OCI-M1 (cell line): ENCODE measurements around the gene KRTAP4-7.
"Not testable (repeated sequence)": the region's sequence is repeated elsewhere in the genome, so short reads cannot be mapped to it uniquely, and the experiment has no call there.

Experiments used
- DNase-seq: peaks from one replicate; lab custom pipeline; 2025; lab: John Stamatoyannopoulos, UW

KRTAP4-7 gene

DNA sequence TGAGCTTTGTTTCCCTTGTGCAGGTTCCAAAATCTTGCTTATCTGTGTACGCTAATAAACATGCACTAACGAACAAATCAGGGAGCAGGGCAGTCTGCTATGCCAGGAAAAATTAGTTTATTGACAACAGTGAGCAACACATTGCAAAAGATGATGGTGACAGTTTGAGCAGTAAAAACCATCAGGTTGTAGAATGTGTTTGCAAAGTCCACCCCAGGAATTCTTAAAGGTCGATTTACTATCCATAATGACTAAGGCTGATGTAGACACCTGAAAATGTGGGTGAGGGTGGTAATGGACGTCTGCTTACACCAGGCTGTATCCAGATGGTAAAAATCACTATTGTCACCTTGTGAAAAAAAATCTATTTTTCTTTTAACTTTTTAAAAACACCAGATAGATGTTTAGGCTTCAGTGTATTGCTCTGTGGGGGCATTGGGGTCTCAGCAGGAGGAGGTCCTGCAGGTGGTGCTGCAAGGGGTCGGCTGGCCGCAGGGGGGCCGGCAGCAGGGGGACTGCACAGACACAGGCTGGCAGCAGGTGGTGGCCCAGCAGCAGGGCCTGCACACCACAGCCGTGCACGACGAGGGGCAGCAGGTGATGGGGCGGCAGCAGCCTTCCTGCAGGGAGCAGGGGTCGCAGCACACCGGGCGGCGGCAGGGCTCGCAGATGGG, 18.8 kb upstream of the KRTAP4-7 start:
- DNase-seq: peak; percentile 9

DNA sequence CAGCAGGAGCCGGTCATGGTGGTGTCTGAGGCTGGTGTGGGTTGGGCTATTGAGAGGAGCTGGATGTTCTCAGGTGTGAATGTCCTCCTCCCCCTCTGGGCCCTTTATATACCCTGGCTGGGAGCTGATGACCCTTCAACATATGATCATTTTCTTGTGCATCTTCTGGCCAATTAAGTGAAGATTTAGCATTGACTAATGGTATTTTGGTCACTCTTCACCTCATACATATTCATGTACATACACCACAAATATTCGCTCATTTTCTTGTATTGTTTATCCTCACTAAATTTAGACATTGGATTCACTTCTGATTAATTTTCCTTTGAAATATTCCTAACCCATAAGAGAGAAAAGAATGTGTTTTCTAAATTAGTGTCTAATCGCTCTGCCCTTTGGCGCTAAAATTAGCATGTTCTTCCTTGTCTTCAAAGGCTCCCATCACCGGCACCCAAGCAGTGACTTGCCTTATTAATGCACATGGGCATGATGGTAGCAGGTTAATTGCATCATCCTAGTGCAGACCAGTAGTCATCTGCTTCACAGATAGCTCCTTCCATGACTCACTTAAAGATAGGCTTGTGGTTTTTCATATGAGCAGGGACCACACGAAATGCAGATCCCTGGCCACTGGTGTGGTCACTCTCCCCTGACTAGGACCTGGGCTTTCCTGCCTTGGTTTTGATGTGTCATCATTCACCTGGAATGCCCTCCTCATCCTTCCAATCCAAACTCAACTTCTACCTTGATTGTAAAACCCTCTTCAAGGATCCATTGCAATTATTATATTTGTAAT, 17.9 kb upstream of the KRTAP4-7 start, which contains the start of gene KRTAP2-4:
Gene KRTAP2-4 (minus strand): TSS at position 51 of the 796 bp plus-strand sequence. CDS start 34 bp downstream, at position 17.
- peak; percentile 91 for DNase-seq

DNA sequence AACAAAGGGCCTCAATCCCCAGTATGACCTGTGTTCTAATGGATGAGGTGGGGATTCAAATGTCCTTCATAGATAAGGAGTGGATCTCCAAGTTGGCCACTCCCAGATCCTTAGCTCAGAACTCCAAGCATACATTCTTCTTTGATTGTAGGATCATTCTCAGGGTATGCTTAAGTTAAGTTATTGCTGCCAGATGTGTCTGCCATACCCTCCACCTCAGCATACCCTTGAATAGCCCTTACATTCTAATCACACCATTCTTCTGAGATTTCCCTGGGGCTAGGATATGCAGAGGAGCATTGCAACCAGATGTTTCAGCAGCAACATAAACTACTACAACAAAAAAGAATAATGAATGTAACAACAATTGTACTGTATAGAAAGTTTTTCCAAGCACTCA, 16.7 kb upstream of the KRTAP4-7 start:
- DNase-seq: no peak

DNA sequence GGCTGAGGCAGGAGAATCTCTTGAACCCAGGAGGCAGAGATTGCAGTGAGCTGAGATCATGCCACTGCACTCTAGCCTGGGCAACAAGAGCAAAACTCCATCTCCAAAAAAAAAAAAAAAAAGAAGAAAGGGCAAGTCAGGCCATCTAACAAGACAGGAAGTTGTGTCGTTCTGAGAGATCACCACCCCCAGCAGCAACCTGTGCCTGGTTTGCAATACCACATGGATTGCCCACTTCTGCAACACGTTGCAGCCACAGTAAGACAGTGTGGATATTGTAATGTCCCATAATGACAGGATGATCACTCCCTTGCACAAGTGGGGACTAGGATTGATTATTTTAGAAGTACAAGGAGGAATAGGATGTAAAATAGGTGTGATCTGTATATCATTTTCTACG, 14.9 kb upstream of the KRTAP4-7 start:
- DNase-seq: no peak

DNA sequence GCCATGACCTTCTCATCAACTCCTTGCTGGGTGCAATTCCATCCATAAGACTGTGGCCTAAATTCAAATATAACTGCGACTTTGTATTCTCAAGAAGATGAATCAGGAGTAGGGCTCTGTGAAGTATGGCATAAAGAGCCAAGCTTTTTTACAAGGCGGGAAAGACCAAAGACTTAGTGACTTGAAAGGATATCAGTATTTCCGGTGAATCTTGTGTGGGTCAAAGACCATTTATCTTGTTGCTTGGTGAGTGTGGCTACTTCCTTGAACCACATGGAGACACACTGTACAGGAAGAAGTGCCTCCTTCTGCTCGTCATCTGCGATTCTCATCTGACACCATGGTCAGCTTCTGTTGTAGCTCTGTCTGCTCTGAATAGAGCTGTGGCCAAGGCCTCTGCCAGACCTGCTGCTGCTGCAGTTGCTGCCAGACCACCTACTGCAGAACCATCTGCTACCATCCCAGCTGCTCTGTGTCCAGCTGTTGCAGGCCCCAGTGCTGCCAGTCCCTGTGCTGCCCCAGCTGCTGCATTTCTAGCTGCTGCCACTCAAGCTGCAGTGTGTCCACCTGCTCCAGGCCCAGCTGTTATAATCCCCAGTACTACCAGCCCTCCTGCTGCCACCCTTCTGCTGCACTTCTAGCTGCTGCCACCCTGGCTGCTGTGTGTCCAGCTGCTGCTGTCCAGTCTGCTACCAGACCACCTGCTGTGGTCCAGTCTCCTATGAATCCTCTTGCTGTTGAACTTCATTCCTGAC, 12.2 kb upstream of the KRTAP4-7 start:
- DNase-seq: no peak

DNA sequence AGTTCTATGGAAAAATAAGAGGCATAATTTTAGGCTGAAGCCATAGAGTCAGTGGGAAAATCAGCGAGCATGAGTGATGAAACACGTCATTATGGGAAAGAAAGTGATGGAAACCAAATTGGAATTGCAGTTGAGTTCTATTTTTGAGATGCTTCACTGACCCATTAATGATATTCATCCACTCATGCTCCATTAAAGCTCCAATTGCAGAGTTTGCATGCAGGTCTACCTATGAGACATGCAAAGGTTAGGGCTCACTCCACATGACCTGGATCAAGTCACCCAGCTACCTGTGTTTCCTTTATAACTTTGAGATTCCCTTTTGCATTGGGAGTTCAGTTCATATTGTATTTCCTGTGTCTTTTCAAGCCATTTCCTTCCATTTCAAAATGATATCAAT, 10.3 kb upstream of the KRTAP4-7 start:
- DNase-seq: no peak

DNA sequence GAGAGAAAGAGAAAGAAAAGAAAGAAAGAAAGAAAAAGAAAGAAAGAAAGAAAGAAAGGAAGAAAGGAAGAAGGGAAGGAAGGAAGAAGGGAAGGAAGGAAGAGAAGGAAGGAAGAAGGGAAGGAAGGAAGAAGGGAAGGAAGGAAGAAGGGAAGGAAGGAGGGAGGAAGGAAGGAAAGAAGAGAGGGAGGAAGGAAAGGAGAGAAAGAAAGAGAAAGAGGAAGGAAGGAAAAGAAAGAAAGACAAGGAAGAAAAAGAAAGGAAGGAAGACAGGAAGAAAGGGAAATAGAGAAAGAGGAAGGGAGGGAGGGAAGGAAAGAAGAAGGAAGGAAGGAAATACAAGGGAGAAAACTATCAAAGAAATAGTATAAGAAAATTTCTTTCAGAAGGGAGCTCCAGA, 7.2 kb upstream of the KRTAP4-7 start:
- no peak for DNase-seq

DNA sequence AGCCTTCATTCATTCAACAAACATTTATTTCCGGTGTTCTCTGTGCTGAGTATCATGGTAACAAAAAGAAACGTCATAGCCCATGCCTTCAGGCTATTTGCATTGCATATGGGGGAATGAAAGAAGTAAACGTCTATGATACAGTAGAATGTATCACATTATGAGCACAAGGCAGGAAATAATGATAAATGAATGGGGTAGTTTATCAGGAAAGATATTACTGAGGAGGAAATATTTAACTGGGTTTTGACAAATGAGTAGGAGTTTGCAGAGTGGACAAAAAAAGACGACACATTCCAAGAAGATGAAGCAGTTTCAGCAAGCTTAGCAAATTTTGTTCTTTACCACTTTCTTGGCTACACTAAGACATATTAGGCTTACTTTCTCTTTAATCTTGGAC, 1.3 kb upstream of the KRTAP4-7 start:
- no peak for DNase-seq

DNA sequence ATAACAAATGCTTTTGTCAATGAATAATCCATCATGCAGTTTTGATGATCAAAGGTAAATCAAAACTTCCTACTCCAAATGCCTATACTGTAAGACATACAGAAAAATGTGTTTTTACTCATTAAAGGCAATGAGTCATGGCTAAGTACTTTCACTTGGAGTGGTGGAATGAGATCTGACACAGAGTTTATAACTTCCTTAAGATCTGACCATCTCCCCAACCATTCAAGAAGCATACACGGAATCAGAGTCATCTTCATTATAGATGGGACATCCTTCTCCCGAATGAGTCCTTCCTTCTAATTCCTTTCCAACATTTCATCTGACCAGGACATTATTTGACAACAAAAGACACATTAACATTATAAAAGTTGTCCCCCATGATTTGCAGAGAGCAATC, 523 bp upstream of the KRTAP4-7 start:
- not testable (repeated sequence) for DNase-seq

DNA sequence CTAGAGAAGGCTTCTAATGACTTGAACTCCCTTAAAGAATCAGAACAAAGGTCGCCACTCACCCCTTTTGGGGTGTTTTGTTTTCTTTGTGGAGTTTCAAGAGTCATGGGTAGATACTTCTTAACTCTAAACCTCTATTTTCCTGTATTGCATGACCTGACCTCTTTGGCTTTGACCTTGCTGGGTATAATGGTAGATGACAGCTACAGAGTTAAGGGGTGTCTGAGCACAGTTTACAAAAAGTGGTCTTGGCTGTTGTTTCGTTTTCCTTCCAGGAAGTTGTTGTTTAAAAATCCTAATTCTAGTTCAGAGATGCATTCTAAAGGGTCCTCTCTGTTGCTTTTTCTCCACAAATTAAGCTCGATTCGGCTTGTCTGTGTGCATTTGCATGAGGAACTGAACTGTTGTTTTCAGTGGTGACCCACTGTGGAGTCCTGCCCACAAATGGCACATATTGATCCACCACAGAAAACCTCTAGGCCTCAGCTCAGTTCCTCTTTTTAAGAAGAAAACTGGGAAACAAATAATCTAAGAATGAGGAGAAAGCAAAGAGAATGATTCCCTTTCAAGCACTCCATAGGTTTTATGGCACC, 4.9 kb downstream of the KRTAP4-7 start:
- DNase-seq: not testable (repeated sequence)

DNA sequence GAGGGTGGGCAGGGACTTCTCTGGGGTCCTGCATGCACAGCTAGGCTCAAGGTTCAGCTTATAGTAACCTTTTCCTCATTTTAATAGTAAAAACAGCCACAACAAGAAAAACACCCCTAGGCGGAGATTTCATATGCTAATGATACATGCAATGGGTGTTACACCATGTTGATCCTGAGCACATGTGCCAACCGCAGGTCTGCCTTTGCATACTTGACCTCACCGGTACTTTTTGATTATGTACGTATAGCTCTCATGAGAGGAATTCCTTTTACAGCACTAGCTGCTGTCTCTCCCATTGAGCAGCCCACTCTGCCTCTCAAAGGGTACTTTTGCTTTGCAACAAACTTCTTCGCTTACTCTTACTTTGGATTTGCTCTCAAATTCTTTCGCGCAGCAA, 12.1 kb downstream of the KRTAP4-7 start:
- DNase-seq: no peak

DNA sequence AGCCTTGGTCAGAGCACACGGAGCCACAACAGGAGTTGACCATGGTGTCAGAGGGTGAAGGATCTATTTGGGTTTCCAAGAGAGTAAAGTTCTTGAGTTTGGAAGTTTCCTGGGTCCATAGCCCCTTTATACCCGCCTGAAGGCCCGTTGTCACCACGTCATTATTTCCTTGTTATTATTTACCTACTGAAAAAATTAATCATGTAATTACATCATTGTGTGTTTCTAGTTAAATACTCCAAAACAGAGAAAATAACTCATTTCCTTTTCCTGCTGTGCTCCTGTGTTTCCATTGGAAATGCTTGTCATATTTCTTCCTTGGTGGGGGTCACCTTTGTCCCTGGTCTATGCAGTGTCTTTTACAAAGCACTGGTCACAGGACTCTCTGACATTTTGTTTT, 14.1 kb downstream of the KRTAP4-7 start, which contains the start of gene KRTAP4-8:
Gene KRTAP4-8 (minus strand): TSS at position 101 of the 400 bp plus-strand sequence. CDS start 58 bp downstream, at position 43.
- no peak for DNase-seq

DNA sequence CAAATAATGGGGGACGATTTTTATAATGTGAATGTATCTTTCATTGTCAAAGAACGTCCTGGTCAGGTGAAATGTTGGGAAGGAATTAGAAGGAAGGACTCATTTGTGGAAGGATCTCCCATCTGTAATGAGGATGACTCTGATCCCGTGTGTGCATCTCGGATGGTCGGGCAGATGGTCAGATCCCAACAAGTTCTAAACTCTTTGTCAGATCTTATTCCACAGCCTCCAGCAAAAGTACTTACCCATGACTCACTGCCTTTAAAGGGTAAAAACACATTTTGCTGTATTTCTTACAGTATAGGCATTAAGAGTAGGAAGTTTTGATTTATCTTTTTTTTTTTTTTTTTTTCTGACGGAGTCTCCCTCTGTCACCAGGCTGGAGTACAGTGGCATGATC, 14.5 kb downstream of the KRTAP4-7 start:
- no peak for DNase-seq

DNA sequence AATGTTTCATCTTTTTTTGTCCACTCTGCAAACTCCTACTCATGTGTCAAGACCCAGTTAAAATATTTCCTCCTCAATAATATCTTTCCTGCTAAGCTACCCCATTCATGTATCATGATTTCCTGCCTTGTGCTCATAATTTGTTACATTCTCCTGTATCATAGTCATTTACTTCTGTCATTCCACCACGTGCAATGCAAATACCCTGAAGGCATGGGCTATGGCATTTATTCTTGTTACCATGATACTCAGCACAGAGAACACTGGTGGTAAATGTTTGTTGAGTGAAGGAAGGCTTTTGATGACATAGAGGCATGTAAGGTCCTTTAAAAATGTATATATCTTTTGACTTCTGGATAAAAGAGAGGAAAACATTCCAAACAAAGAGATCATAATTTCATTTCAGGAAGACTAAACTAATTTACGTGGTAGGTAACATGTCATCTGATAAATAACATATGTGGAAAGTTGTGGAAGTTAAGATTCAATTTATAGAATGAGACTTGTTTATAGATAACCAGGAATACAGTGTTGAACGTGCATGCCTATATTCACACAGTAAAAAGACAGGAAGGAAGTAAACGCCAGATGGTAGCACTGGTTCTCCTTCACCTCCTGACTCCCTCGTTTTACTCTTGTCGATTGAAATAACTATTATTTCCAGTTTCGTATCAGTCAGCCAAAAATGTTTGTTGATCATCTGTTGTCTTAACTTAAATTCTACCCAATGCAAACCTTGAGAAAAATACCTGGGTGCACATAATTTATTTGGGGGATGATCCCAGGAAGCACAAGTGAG, 15.9 kb downstream of the KRTAP4-7 start:
- DNase-seq: not testable (repeated sequence)

DNA sequence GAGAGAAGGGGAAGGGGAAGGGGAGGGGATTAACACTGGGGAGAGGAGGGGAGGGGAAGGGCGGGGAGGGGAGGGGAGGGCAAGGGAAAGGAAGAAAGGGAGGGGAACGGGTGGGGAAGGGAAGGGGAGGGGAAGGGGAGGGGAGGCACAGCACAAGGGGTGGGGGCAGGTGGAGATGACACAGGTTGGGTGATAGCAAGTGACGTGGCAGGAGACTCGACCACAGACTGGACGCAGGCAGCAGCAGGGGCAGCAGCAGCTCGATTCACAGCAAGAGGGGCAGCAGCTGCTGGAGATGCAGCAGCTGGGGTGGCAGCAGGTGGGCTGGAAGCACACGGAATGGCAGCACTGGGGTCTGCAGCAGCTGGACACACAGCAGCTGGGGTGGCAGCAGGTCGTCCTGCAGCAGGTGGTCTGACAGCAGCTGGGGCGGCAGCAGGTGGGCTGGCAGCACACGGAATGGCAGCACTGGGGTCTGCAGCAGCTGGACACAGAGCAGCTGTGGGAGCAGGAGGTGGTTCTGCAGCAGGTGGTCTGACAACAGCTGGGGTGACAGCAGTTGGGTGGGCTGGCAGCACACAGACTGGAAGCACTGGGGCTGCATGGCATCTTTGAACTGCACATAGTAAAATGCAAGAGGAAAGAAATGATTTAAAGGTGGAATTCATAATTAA, 17.8 kb downstream of the KRTAP4-7 start, which contains the start of gene KRTAP4-16:
Gene KRTAP4-16 (minus strand): TSS at position 624 of the 674 bp plus-strand sequence. CDS start 0 bp downstream, at position 624.
- no peak for DNase-seq

DNA sequence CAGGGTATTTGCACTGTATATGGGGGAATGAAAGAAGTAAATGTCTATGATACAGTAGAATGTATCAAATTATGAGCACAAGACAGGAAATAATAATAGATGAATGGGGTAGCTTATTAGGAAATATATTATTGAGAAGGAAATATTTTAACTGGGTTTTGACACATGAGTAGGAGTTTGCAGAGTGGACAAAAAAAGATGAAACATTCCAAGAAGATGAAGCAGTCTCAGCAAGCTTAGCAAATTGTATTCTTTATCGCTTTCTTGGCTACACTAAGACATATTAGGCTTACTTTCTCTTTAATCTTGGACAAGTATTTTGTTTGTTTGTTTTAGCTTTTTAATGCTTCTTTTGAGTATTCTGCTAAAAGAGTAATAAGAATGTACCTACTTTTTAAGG, 19.9 kb downstream of the KRTAP4-7 start:
- no peak for DNase-seq

DNA sequence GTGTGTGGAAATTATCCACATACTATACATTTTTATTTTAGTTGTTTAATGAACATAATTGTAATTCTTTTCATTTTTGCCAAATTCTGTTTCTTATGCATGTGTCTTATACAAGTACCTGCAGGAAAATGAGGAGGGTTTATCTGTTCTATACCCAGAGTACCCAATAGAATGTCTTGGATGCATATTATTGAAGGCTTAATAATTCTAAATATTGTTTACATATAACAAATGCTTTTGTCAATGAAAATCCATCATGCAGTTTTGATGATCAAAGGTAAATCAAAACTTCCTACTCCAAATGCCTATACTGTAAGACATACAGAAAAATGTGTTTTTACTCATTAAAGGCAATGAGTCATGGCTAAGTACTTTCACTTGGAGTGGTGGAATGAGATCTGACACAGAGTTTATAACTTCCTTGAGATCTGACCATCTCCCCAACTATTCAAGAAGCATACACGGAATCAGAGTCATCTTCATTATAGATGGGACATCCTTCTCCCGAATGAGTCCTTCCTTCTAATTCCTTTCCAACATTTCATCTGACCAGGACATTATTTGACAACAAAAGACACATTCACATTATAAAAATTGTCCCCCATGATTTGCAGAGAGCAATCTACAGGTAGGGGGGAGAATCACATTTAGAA, 20.6 kb downstream of the KRTAP4-7 start:
- DNase-seq: not testable (repeated sequence)

DNA sequence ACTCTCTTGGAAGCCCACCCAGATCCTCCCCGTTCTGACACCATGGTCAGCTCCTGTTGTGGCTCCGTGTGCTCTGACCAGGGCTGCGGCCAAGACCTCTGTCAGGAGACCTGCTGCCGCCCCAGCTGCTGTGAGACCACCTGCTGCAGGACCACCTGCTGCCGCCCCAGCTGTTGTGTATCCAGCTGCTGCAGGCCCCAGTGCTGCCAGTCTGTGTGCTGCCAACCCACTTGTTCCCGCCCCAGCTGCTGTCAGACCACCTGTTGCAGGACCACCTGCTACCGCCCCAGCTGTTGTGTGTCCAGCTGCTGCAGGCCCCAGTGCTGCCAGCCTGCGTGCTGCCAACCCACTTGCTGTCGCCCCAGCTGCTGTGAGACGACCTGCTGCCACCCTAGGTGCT, 21.4 kb downstream of the KRTAP4-7 start, which contains the start of gene KRTAP4-9:
Gene KRTAP4-9 (plus strand): TSS at position 43 of the 400 bp plus-strand sequence. CDS start 0 bp downstream, at position 43.
- not testable (repeated sequence) for DNase-seq

DNA sequence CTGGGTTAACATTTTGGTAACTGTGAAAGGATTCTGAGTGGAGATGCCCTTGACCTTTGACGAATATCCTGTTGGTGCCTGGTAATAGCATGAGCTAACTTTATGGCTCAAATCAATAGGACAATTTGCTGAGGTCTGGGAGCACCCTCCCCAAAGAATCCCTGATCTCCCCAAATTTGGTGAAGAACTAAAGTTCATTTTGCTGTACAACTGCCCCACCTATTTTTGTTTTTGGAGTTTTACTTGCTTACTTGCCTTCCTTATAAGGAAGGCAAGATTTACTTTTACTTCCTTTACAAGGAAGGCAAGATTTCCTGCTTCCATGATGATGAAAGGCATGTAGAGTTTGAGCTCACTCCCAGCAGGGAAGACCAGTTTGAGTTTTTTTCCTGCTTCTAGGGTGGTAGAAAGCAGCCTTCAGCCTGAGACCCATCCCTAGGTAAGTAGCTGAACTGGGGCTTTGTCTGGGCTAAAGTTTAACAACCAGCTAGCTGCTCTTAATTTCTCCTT, 24.0 kb downstream of the KRTAP4-7 start:
- DNase-seq: no peak
